H9 (cell line): ENCODE data around the gene PLEKHA7. TPM values are rescaled to one million over a fixed set of nuclear protein-coding genes. Genes with fewer than 3 reads are reported as not detected.

Experiments
- DNase-seq: peaks from one replicate; pipeline ENCODE4 v3.0.0-alpha.2; 2017
- H2AFZ ChIP-seq: one replicate; pipeline ENCODE4 v1.6.1; 2013; ENCODE audit warnings: mild to moderate bottlenecking, low read length, control low read depth, moderate library complexity
- H2AK5ac ChIP-seq: 2 replicates; pipeline ENCODE4 v1.6.1; 2013; ENCODE audit warnings: low read length, control low read depth, mixed read lengths; ENCODE audit not compliant: insufficient read length
- H2BK120ac ChIP-seq: one replicate; pipeline ENCODE4 v1.6.1; 2013; ENCODE audit warnings: low read depth, mild to moderate bottlenecking, low read length, control low read depth, inconsistent platforms; ENCODE audit not compliant: poor library complexity, severe bottlenecking
- H2BK12ac ChIP-seq: 2 replicates; pipeline ENCODE4 v1.6.1; 2013; ENCODE audit warnings: low read length, control low read depth, mixed read lengths, low read depth; ENCODE audit not compliant: insufficient read length
- H2BK15ac ChIP-seq: 2 replicates; pipeline ENCODE4 v1.6.1; 2013; ENCODE audit warnings: low read depth, low read length, control low read depth
- H2BK20ac ChIP-seq: one replicate; pipeline ENCODE4 v1.6.1; 2013; ENCODE audit warnings: low read depth, mild to moderate bottlenecking, low read length, control low read depth, inconsistent platforms; ENCODE audit not compliant: poor library complexity, severe bottlenecking
- H2BK5ac ChIP-seq: 2 replicates; pipeline ENCODE4 v1.6.1; 2013; ENCODE audit warnings: low read length, control low read depth, mixed read lengths; ENCODE audit not compliant: insufficient read length
- H3K14ac ChIP-seq: 2 replicates; pipeline ENCODE4 v1.6.1; 2013; ENCODE audit warnings: low read length, control low read depth; ENCODE audit not compliant: insufficient read depth
- H3K18ac ChIP-seq: 2 replicates; pipeline ENCODE4 v1.6.1; 2013; ENCODE audit warnings: low read depth, mild to moderate bottlenecking, mixed read lengths, low read length, control low read depth; ENCODE audit not compliant: insufficient read length
- H3K23ac ChIP-seq: 2 replicates; pipeline ENCODE4 v1.6.1; 2013; ENCODE audit warnings: low read length, control low read depth, mixed read lengths, low read depth; ENCODE audit not compliant: insufficient read length
- H3K23me2 ChIP-seq: 2 replicates; pipeline ENCODE4 v1.6.1; 2013; ENCODE audit warnings: low read depth, mild to moderate bottlenecking, mixed read lengths, low read length, control low read depth; ENCODE audit not compliant: insufficient read length, poor library complexity, severe bottlenecking
- H3K27ac ChIP-seq: 2 replicates; pipeline ENCODE4 v1.5.1; 2013; ENCODE audit warnings: low read length, control low read depth, mixed read lengths, low read depth; ENCODE audit not compliant: insufficient read length
- H3K27me3 ChIP-seq: 2 replicates; pipeline ENCODE4 v1.6.1; 2013; ENCODE audit warnings: low read length, control low read depth, inconsistent platforms; ENCODE audit not compliant: insufficient read depth
- H3K4ac ChIP-seq: 2 replicates; pipeline ENCODE4 v1.6.1; 2013; ENCODE audit warnings: low read depth, mild to moderate bottlenecking, control low read depth, inconsistent platforms, low read length, moderate library complexity
- H3K4me1 ChIP-seq: 2 replicates; pipeline ENCODE4 v1.6.1; 2013; ENCODE audit warnings: low read length, control low read depth, inconsistent platforms; ENCODE audit not compliant: insufficient read depth
- H3K4me2 ChIP-seq: 2 replicates; pipeline ENCODE4 v1.6.1; 2013; ENCODE audit warnings: low read length, control low read depth, mixed read lengths; ENCODE audit not compliant: insufficient read length, insufficient read depth
- H3K56ac ChIP-seq: 2 replicates; pipeline ENCODE4 v1.6.1; 2013; ENCODE audit warnings: low read depth, mild to moderate bottlenecking, mixed read lengths, low read length, control low read depth; ENCODE audit not compliant: insufficient read length
- H3K79me1 ChIP-seq: 2 replicates; pipeline ENCODE4 v1.6.1; 2013; ENCODE audit warnings: low read depth, mild to moderate bottlenecking, moderate library complexity, low read length, control low read depth, inconsistent platforms; ENCODE audit not compliant: insufficient read depth, poor library complexity, severe bottlenecking
- H3K79me2 ChIP-seq: 2 replicates; pipeline ENCODE4 v1.6.1; 2013; ENCODE audit warnings: low read length, control low read depth, inconsistent platforms; ENCODE audit not compliant: insufficient read depth
- H3K9ac ChIP-seq: 2 replicates; pipeline ENCODE4 v1.6.1; 2013; ENCODE audit warnings: low read length, control low read depth, mixed read lengths; ENCODE audit not compliant: insufficient read length; ENCODE audit errors: extremely low read depth
- H3K9me3 ChIP-seq: one replicate; pipeline ENCODE4 v1.6.1; 2013; ENCODE audit warnings: low read depth, low read length, inconsistent platforms; ENCODE audit not compliant: control insufficient read depth
- H3T11ph ChIP-seq: one replicate; pipeline ENCODE4 v1.6.1; 2013; ENCODE audit warnings: mild to moderate bottlenecking, low read length, control low read depth, inconsistent platforms
- H4K20me1 ChIP-seq: one replicate; pipeline ENCODE4 v1.6.1; 2013; ENCODE audit not compliant: control insufficient read depth, insufficient read length, insufficient read depth
- H4K5ac ChIP-seq: 2 replicates; pipeline ENCODE4 v1.6.1; 2013; ENCODE audit warnings: low read depth, mild to moderate bottlenecking, mixed read lengths, low read length, control low read depth; ENCODE audit not compliant: insufficient read length
- H4K8ac ChIP-seq: replicated peaks from 2 replicates; pipeline ENCODE4 v1.6.1; 2013; ENCODE audit warnings: low read length, control low read depth, mixed read lengths, low read depth; ENCODE audit not compliant: insufficient read length
- H4K91ac ChIP-seq: 2 replicates; pipeline ENCODE4 v1.6.1; 2013; ENCODE audit warnings: low read depth, mild to moderate bottlenecking, moderate library complexity, mixed read lengths, low read length, control low read depth; ENCODE audit not compliant: insufficient read length
- H3K27ac Mint-ChIP-seq, 3 experiments: 2 replicates in 2 of 3; 3 replicates in 1 of 3; pipeline ENCODE4 v1.8.0; 2020 to 2021; ENCODE audit warnings: mixed read lengths in 3 of 3, mild to moderate bottlenecking in 1 of 3, moderate library complexity in 1 of 3
- H3K27me3 Mint-ChIP-seq: 2 replicates; pipeline ENCODE4 v1.8.0; 2021; ENCODE audit warnings: low read depth, mild to moderate bottlenecking, moderate library complexity, mixed read lengths
- H3K36me3 Mint-ChIP-seq, 3 experiments: 2 replicates in 2 of 3; 3 replicates in 1 of 3; pipeline ENCODE4 v1.8.0; 2020 to 2021; ENCODE audit warnings: low read depth in 3 of 3, mixed read lengths in 3 of 3; ENCODE audit not compliant: insufficient read depth in 1 of 3
- H3K4me1 Mint-ChIP-seq, 2 experiments: 2 replicates each; pipeline ENCODE4 v1.8.0; 2020; ENCODE audit warnings: mixed read lengths in 2 of 2
- H3K4me3 Mint-ChIP-seq, 2 experiments: 2 replicates in 1 of 2; 3 replicates in 1 of 2; pipeline ENCODE4 v1.8.0; 2020 to 2021; ENCODE audit warnings: mild to moderate bottlenecking in 2 of 2, mixed read lengths in 2 of 2, moderate library complexity in 1 of 2
- H3K9me3 Mint-ChIP-seq, 2 experiments: 2 replicates in 1 of 2; 3 replicates in 1 of 2; pipeline ENCODE4 v1.8.0; 2020; ENCODE audit warnings: mild to moderate bottlenecking in 2 of 2, mixed read lengths in 2 of 2, moderate library complexity in 1 of 2
- WGBS: extraction: QIAGEN DNeasy Blood & Tissue Kit; methylation state at CpG from one replicate; pipeline ENCODE4 v1.1.7; 2013; ENCODE audit warnings: missing lambda C conversion rate, low lambda C conversion rate, mixed read lengths; ENCODE audit not compliant: insufficient read length; ENCODE audit errors: extremely low coverage; 5-methylcytosine and 5-hydroxymethylcytosine counted together
- total RNA-seq: library from RNA; stranded (reverse); gene quantifications from 2 replicates; pipeline ENCODE4 v1.2.1, GENCODE V29; 2021
- TF ChIP-seq, protein P1 (sequence below): fragments of 200-600 bp; sonication (generic); conservative IDR thresholded peaks from 3 replicates; pipeline ENCODE4 v1.8.0; 2021; ENCODE audit warnings: antibody characterized with exemption, mild to moderate bottlenecking

PLEKHA7 gene
- total RNA-seq, 1 experiment from 2014 or later, result 21.0 TPM

DNA sequence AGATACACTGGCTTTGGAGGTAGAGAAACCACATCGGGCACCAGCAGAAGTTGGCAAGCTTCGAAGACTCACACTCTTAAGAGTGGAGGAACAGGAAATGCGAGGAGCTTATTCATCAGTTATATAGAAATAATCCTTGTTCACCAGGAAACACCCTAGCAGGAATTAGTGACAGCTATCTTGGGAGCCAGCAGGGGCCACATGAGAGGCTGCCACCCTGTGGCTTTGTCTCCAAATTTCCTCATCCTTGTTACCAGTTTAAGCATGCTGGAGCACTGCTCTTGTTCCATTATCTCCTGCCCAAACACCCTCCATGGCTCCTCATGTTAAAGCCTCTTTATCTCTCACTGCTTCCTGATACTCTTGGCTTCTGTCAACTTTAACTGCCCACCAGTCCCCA is 131.0 kb downstream of the PLEKHA7 start:
- Histone ChIP-seq H3K79me2 (no peaks in the 10 kb centered on the region), H4K8ac (no peak overlapping the region), H3K79me1 (no peaks in the 10 kb centered on the region), H2BK15ac (no peak overlapping the region), H2BK120ac (no peak overlapping the region), H2AFZ (no peak overlapping the region), H4K5ac (no peak overlapping the region), H3T11ph (no peak overlapping the region), H3K27ac (no peak overlapping the region), H4K20me1 (no peaks in the 10 kb centered on the region), H3K4ac (no peak overlapping the region), H3K18ac (no peak overlapping the region), H2AK5ac (no peak overlapping the region), H2BK5ac (no peak overlapping the region), H4K91ac (no peak overlapping the region), H3K23me2 (no peaks in the 10 kb centered on the region), H3K56ac (no peak overlapping the region), H3K4me2 (no peak overlapping the region), H3K23ac (no peak overlapping the region), H3K9me3 (no peaks in the 10 kb centered on the region), H2BK12ac (no peak overlapping the region), H2BK20ac (no peak overlapping the region), H3K14ac (no peak overlapping the region), H3K9ac (no peak overlapping the region), H3K4me1 (peaks cover 5% of the 10 kb centered on the region; the same call in 1 of the 2 replicates), H3K27me3 (no peaks in the 10 kb centered on the region)
- Mint-ChIP-seq H3K36me3 (peaks cover 0 to 6% (median under 1%) of the 10 kb centered on the region in 3 experiments; a peak in 5 of 7 replicates), H3K4me1 (peaks cover 25 to 29% of the 10 kb centered on the region in 2 experiments), H3K9me3 (peaks cover 4% of the 10 kb centered on the region in 2 experiments; a peak in 4 of 5 replicates), H3K27ac (peak overlapping the region in 1 of 3 experiments; percentile 85; a peak in 3 of 7 replicates), H3K4me3 (no peak overlapping the region), H3K27me3 (no peaks in the 10 kb centered on the region)
- no CpG with 5 or more reads among the region's 3 CpGs for WGBS
- no peak for DNase-seq
- TF ChIP-seq, protein P1, sequence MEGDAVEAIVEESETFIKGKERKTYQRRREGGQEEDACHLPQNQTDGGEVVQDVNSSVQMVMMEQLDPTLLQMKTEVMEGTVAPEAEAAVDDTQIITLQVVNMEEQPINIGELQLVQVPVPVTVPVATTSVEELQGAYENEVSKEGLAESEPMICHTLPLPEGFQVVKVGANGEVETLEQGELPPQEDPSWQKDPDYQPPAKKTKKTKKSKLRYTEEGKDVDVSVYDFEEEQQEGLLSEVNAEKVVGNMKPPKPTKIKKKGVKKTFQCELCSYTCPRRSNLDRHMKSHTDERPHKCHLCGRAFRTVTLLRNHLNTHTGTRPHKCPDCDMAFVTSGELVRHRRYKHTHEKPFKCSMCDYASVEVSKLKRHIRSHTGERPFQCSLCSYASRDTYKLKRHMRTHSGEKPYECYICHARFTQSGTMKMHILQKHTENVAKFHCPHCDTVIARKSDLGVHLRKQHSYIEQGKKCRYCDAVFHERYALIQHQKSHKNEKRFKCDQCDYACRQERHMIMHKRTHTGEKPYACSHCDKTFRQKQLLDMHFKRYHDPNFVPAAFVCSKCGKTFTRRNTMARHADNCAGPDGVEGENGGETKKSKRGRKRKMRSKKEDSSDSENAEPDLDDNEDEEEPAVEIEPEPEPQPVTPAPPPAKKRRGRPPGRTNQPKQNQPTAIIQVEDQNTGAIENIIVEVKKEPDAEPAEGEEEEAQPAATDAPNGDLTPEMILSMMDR, result peak; percentile 34; the same call in 2 of the 3 replicates
